Measurements from ENCODE around the gene IFT25.

DNA sequence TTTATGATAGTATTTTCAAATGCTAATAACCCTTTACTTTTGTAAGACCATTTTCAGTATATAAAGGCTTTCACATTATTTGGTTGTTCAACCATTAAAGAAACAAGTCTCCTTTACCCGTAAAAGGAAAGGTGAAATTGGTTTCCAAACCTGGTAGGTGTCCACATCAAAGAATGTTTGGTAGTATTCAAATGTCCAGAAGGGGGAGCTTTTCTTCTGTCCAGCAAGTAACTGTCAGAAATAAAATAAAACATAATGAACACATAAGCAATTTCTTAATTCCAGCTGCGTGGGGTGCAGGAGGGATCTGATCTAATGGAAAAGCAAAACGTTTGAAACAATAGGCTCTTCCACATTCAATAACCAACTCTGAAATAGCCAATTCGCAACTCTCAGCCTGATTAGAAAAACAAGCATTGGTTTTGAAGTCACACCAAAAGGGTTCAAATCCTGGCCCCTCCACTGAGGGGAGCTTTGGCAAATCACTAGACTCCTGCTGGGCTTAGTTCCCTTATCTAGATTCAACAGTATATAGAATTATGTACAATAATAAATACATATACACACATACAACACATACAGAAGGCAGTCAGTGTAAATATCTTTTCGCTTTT, 66.9 kb downstream of the IFT25 start:
- TF ChIP-seq POLR2AphosphoS5 (IDR thresholded peaks at IDR 0.05; ENCODE audit: insufficient read depth, low read depth, low read length) (no peak), CTCF (IDR thresholded peaks at IDR 0.05; ENCODE audit: extremely low read depth in 1 of 2, insufficient read depth in 1 of 2, low read depth in 1 of 2, low read length in 2 of 2) (peak; percentile 43 to 55), EZH2 (IDR thresholded peaks at IDR 0.05; ENCODE audit: borderline replicate concordance, low read depth, low read length, severe bottlenecking) (no peak), POLR2A (IDR thresholded peaks at IDR 0.05; ENCODE audit: low read depth, low read length) (no peak), GATA2 (IDR thresholded peaks at IDR 0.05; ENCODE audit: insufficient read depth, insufficient read length, low read depth, low read length) (no peak), MAX (IDR thresholded peaks at IDR 0.05; ENCODE audit: insufficient read depth, insufficient read length) (no peak), JUN (IDR thresholded peaks at IDR 0.05; ENCODE audit: borderline replicate concordance, insufficient read depth, insufficient read length, low read depth) (no peak)

All from endothelial cell of umbilical vein (primary cell).